Neutrophil (primary cell): ENCODE data around the gene FILIP1.
"Not testable (repeated sequence)": the region's sequence is repeated elsewhere in the genome, so short reads cannot be mapped to it uniquely, and the experiment has no call there.

Experiments
- H3K27ac ChIP-seq: fragments of 200-600 bp; sonication (generic); 2 replicates; pipeline ENCODE4 v1.5.1; 2016; ENCODE audit warnings: mild to moderate bottlenecking, moderate library complexity
- H3K27me3 ChIP-seq: fragments of 200-600 bp; sonication (generic); 2 replicates; pipeline ENCODE4 v1.6.0; 2016; ENCODE audit warnings: mild to moderate bottlenecking
- H3K36me3 ChIP-seq: fragments of 200-600 bp; sonication (generic); 2 replicates; pipeline ENCODE4 v1.5.1; 2017
- H3K4me1 ChIP-seq, 2 experiments: fragments of 200-600 bp in 1 of 2; sonication (generic) in 1 of 2; 1 replicate in 1 of 2; 2 replicates in 1 of 2; pipeline versions ENCODE4 v1.5.1 to v1.6.1; 2013 to 2016; ENCODE audit warnings: low read depth in 1 of 2, low read length in 1 of 2, mild to moderate bottlenecking in 1 of 2, moderate library complexity in 1 of 2; ENCODE audit not compliant: control insufficient read depth in 1 of 2, insufficient read depth in 1 of 2
- H3K4me3 ChIP-seq, 2 experiments: fragments of 200-600 bp in 1 of 2; sonication (generic) in 1 of 2; 1 replicate in 1 of 2; 2 replicates in 1 of 2; pipeline ENCODE4 v1.5.1; 2013 to 2016; ENCODE audit warnings: low read depth in 1 of 2, low read length in 1 of 2, mild to moderate bottlenecking in 1 of 2, moderate library complexity in 1 of 2
- H3K9me3 ChIP-seq: fragments of 200-600 bp; sonication (generic); 2 replicates; pipeline ENCODE4 v1.5.1; 2016
- TF ChIP-seq, protein P1 (sequence below): fragments of 200-600 bp; sonication (generic); IDR thresholded peaks from 2 replicates; pipeline ENCODE4 v1.5.1; 2016; ENCODE audit warnings: antibody characterized with exemption

The FILIP1 gene

DNA sequence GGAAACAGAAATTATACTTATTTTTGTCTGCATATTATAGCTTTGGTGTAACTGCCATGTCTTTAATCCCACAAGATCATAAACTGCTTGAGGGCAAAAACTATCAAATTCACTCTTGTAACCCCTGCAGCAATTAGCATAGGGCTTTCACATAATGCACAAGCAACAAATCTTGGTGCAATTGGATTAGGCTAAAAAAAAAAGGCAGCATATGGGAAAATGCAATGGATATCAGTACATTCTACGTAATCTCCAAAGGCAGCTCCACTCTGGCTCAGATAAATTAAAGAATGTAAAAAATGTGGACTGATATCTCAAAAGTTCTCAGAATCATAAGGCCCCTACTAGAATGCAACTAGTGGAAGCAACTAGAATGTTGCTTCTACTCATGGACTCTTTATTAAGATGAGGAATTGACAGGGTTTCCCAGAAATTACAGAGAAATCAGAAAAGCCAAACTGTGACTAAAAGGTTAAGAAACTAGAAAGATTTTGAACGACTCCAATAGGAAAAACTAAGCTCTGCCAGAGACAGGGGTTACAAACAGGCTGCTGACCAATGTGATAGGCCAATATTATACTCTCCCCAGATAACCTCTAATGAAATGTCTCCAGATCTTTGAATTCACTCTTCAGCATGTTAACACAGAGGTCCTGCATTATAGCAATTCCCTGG, 55.0 kb downstream of the FILIP1 start:
- Histone ChIP-seq H3K36me3 (no peaks in the 10 kb centered on the region), H3K9me3 (no peaks in the 10 kb centered on the region), H3K27ac (no peak overlapping the region), H3K4me3 (no peak overlapping the region), H3K27me3 (no peaks in the 10 kb centered on the region), H3K4me1 (no peaks in the 10 kb centered on the region)
- TF ChIP-seq, protein P1, sequence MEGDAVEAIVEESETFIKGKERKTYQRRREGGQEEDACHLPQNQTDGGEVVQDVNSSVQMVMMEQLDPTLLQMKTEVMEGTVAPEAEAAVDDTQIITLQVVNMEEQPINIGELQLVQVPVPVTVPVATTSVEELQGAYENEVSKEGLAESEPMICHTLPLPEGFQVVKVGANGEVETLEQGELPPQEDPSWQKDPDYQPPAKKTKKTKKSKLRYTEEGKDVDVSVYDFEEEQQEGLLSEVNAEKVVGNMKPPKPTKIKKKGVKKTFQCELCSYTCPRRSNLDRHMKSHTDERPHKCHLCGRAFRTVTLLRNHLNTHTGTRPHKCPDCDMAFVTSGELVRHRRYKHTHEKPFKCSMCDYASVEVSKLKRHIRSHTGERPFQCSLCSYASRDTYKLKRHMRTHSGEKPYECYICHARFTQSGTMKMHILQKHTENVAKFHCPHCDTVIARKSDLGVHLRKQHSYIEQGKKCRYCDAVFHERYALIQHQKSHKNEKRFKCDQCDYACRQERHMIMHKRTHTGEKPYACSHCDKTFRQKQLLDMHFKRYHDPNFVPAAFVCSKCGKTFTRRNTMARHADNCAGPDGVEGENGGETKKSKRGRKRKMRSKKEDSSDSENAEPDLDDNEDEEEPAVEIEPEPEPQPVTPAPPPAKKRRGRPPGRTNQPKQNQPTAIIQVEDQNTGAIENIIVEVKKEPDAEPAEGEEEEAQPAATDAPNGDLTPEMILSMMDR = no peak

DNA sequence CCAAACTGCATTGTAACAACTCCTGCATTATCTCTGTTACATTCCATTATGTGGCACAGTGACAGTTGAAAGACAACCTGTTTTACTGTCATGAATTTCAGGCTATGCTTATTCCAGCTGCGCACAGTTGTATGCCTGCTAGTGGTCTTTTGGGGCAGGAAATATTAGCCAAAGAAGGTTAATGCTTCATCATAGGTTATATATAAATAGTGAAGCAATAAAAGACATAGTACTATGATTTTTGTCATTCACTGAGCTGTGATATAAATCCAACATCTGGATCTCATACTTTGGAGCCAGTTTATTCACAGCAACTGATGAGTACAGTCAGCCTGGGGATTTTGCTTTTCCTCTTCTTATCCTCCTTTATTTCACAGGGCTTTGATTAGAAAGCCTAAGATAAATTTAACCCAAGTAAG, 55.6 kb downstream of the FILIP1 start:
- Histone ChIP-seq H3K27ac (no peak overlapping the region), H3K9me3 (no peaks in the 10 kb centered on the region), H3K27me3 (no peaks in the 10 kb centered on the region), H3K4me3 (no peak overlapping the region), H3K4me1 (no peaks in the 10 kb centered on the region), H3K36me3 (no peaks in the 10 kb centered on the region)
- TF ChIP-seq, protein P1 = no peak

DNA sequence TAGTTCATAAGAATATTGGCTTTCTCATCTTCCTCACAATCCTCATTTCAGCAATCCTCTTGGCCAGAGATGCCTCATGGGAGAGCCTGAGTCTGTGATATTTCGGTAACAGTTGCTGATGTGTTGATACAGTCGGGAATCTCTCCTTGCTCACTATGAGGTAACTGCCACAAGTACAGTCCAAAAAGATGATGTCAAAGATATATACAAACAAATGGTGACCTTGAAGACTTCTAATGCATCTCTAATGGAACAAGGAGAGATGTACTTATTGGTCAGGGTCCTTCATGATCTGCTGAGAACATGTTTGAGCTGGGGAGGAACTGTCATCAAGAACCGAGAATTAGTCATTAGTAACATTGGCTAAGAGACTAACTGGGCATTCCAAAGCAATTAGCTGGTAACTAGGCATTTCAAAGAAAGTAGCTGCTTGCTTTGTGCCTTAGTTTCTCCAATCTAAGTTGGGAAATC, 56.1 kb downstream of the FILIP1 start:
- TF ChIP-seq, protein P1 = no peak
- Histone ChIP-seq H3K4me1 (no peaks in the 10 kb centered on the region), H3K4me3 (no peak overlapping the region), H3K9me3 (no peaks in the 10 kb centered on the region), H3K27me3 (no peaks in the 10 kb centered on the region), H3K36me3 (no peaks in the 10 kb centered on the region), H3K27ac (no peak overlapping the region)

DNA sequence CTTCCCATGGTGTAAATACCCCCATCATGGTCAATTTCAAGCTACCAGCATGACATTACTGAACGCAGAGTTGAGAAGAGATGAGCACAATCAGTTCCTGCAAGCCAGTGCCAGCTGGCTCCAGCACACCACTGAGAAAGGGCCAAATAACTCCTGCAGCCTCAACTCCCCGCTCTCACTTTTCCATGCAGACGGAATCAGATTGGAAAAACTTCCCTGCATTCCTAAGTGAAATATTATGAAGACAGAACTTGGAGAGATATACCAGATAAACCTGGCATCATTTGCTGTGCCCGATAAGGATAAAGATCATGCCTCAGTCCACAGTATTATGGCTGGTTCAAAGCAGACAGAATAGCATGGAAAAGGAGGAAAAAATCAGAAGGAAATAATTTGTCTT, 56.7 kb downstream of the FILIP1 start:
- H3K4me1 ChIP-seq = no peaks in the 10 kb centered on the region
- H3K9me3 ChIP-seq = no peaks in the 10 kb centered on the region
- H3K36me3 ChIP-seq = no peaks in the 10 kb centered on the region
- no peaks in the 10 kb centered on the region for H3K27me3 ChIP-seq
- TF ChIP-seq, protein P1 = no peak
- no peak overlapping the region for H3K27ac ChIP-seq
- no peak overlapping the region for H3K4me3 ChIP-seq

DNA sequence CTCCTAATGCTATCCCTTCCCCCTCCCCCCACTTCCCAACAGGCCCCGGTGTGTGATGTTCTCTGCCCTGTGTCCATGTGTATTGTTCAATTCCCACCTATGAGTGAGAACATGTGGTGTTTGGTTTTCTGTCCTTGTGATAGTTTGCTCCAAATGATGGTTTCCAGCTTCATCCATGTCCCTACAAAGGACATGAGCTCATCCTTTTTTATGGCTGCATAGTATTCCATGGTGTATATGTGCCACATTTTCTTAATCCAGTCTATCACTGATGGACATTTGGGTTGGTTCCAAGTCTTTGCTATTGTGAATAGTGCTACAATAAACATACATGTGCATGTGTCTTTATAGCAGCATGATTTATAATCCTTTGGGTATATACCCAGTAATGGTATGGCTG, 60.8 kb downstream of the FILIP1 start:
- not testable (repeated sequence) for H3K9me3 ChIP-seq, H3K4me3 ChIP-seq, H3K36me3 ChIP-seq, H3K27ac ChIP-seq, H3K4me1 ChIP-seq, H3K27me3 ChIP-seq

DNA sequence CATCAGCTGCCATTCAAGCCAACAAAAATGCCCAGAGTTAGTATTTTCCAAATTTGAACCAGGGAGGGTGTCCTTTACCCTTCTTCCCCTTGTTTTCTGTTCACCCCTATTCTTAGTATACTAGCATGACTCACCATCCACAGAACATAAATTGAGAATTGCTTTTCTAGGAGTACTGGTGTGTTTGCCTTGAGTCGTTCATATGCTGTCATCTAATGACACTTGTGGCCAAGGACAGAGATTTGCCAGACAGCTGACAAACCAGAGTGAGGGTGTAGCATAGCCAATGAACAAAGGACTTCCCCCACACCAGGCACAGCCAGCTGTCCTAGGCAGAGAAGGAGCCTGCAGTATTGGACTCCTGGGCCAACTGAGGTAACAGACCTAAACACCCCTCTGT, 62.2 kb downstream of the FILIP1 start:
- Histone ChIP-seq H3K4me1 (no peaks in the 10 kb centered on the region), H3K4me3 (no peak overlapping the region)

More for the DNA sequence above, 62.2 kb downstream of the FILIP1 start:
- Histone ChIP-seq H3K27me3 (no peaks in the 10 kb centered on the region), H3K27ac (no peak overlapping the region), H3K36me3 (no peaks in the 10 kb centered on the region), H3K9me3 (no peaks in the 10 kb centered on the region)
- TF ChIP-seq, protein P1 = no peak
